ENCODE results near the gene RPL36. TPM values are rescaled to one million over a fixed set of nuclear protein-coding genes. Genes with fewer than 3 reads are reported as not detected.

RPL36 gene
- total and polyA plus RNA-seq, 2 donors (not counting 3 experiments of a cell fraction or from before 2014, with no cell fraction given), result 1,033 to 1,084 TPM

DNA sequence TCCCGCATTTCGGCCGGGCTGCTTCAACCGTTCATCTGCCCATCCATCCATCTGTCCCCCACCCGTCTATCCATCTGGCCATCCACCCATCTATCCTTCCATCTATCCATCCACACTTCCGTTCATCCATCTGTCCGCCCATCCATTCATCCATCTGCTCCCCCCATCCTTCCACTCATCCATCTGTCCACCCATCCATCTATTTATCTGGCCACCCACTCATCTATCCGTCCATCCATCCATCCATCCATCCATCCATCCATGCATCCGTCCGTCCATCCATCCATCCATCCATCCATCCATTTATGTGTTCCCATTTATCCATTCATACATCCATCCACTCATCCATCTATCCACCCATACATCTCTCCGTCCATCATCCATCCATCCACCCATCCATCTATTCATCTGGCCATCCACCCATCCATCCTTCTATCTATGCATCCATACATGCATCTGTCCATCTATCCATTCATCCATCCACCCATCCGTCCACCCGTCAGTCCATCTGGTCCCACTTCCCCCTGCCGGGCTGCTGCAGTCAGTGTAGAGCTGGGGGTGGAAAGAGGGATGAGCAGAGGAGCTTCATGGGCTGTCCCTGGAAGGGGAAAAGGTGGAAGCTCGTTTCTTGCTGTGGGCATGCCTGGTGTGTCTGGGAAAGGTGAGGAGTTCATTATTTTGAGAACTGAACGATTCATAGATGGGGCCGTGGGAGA lies 8.5 kb upstream of the RPL36 start:
- dilution Hi-C loops (cut with MboI; ENCODE audit: extremely low pct_ligation_motif_present, low sequenced_read_pairs), result no loop called here
- H3K9me1 ChIP-seq (replicated peaks; ENCODE audit: control insufficient read depth, extremely low read depth, insufficient read depth, low read length), result no peaks in the 10 kb centered on the region
- no peaks in the 10 kb centered on the region for H4K20me1 ChIP-seq (replicated peaks; ENCODE audit: control insufficient read depth, extremely low read depth, insufficient read depth, low read length)
- H3K79me2 ChIP-seq (ENCODE audit: control insufficient read depth, insufficient read depth, low read length), result peaks cover 9% of the 10 kb centered on the region
- no peak overlapping the region for H2AFZ ChIP-seq (ENCODE audit: low read depth, low read length)
- peaks cover 10% of the 10 kb centered on the region for H3K4me1 ChIP-seq (ENCODE audit: control insufficient read depth, extremely low read depth, insufficient read depth, low read length)
- DNase-seq (ENCODE audit: low read depth, low spot score), result no peak
- H3K9me3 ChIP-seq (replicated peaks; ENCODE audit: control insufficient read depth, insufficient read depth, low read length), result no peaks in the 10 kb centered on the region
- TF ChIP-seq FOS (IDR thresholded peaks at IDR 0.05; ENCODE audit: borderline replicate concordance, insufficient read depth, low read length), result no peak
- TF ChIP-seq MYC (IDR thresholded peaks at IDR 0.05; ENCODE audit: low read depth, low read length), result no peak
- TF ChIP-seq, protein P1, sequence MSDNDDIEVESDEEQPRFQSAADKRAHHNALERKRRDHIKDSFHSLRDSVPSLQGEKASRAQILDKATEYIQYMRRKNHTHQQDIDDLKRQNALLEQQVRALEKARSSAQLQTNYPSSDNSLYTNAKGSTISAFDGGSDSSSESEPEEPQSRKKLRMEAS (IDR thresholded peaks at IDR 0.05; ENCODE audit: insufficient read depth, insufficient read length), result no peak
- TF ChIP-seq GATA2 (IDR thresholded peaks at IDR 0.05; ENCODE audit: insufficient read depth, insufficient read length, low read depth, low read length), result no peak
- TF ChIP-seq EZH2 (IDR thresholded peaks at IDR 0.05; ENCODE audit: borderline replicate concordance, low read depth, low read length, severe bottlenecking), result no peak
- no peak for TF ChIP-seq POLR2AphosphoS5 (IDR thresholded peaks at IDR 0.05; ENCODE audit: insufficient read depth, low read depth, low read length)
- TF ChIP-seq, protein P2, sequence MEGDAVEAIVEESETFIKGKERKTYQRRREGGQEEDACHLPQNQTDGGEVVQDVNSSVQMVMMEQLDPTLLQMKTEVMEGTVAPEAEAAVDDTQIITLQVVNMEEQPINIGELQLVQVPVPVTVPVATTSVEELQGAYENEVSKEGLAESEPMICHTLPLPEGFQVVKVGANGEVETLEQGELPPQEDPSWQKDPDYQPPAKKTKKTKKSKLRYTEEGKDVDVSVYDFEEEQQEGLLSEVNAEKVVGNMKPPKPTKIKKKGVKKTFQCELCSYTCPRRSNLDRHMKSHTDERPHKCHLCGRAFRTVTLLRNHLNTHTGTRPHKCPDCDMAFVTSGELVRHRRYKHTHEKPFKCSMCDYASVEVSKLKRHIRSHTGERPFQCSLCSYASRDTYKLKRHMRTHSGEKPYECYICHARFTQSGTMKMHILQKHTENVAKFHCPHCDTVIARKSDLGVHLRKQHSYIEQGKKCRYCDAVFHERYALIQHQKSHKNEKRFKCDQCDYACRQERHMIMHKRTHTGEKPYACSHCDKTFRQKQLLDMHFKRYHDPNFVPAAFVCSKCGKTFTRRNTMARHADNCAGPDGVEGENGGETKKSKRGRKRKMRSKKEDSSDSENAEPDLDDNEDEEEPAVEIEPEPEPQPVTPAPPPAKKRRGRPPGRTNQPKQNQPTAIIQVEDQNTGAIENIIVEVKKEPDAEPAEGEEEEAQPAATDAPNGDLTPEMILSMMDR (IDR thresholded peaks at IDR 0.05; ENCODE audit: extremely low read depth in 1 of 2, insufficient read depth in 1 of 2, low read depth in 1 of 2, low read length in 2 of 2), result no peak
- TF ChIP-seq POLR2A (IDR thresholded peaks at IDR 0.05; ENCODE audit: low read depth, low read length), result no peak
- no peak for TF ChIP-seq JUN (IDR thresholded peaks at IDR 0.05; ENCODE audit: borderline replicate concordance, insufficient read depth, insufficient read length, low read depth)
- ChIA-PET POLR2A (no interaction called here), CTCF (no interaction called here)
- no peaks in the 10 kb centered on the region for H3K27me3 ChIP-seq (ENCODE audit: control insufficient read depth in 2 of 2, insufficient read depth in 2 of 2, low read length in 2 of 2)
- intact Hi-C loops (cut with micrococcal nuclease), result loop anchor here (2.0 kb wide), 1 partner anchor 59 kb away; the partner anchor contains the start of genes SAFB and SAFB2
- H3K4me2 ChIP-seq (ENCODE audit: insufficient read depth, low read length), result peak overlapping the region; percentile 52
- no peak for FAIRE-seq
- peak overlapping the region in 2 of 3 experiments; percentile 65 to 90 for H3K4me3 ChIP-seq (replicated peaks in 1 of 3; ENCODE audit: insufficient read depth in 1 of 3, low read depth in 1 of 3, low read length in 3 of 3)
- H3K9ac ChIP-seq (replicated peaks; ENCODE audit: extremely low read depth, insufficient read depth, low read length), result no peak overlapping the region
- no TSS peak for BruUV-seq (replicated peaks)
- H3K27ac ChIP-seq (ENCODE audit: insufficient read depth, low read depth, low read length), result no peak overlapping the region
- H3K36me3 ChIP-seq (ENCODE audit: control insufficient read depth in 2 of 2, extremely low read depth in 1 of 2, insufficient read depth in 2 of 2, low read length in 2 of 2), result peaks cover 0 to 5% of the 10 kb centered on the region in 2 experiments
